Measurements from ENCODE around the gene GRM7.

The GRM7 gene

GRCh38 chr3:7620401-7620800 lies 759.5 kb downstream of the GRM7 start:
- Mint-ChIP-seq H3K4me3 (no peak overlapping the region), H3K9me3 (peaks cover 5% of the 10 kb centered on the region), H3K36me3 (ENCODE audit: low read depth) (no peaks in the 10 kb centered on the region), H3K27me3 (no peaks in the 10 kb centered on the region), H3K4me1 (ENCODE audit: low read depth) (no peaks in the 10 kb centered on the region), H3K27ac (no peak overlapping the region)

GRCh38 chr3:7621046-7621630 lies 760.2 kb downstream of the GRM7 start:
- Mint-ChIP-seq H3K27me3 (no peaks in the 10 kb centered on the region), H3K4me1 (ENCODE audit: low read depth) (no peaks in the 10 kb centered on the region), H3K36me3 (ENCODE audit: low read depth) (no peaks in the 10 kb centered on the region), H3K4me3 (no peak overlapping the region), H3K9me3 (peaks cover 5% of the 10 kb centered on the region), H3K27ac (no peak overlapping the region)

- no peaks in the 10 kb centered on the region for H3K4me1 Mint-ChIP-seq (ENCODE audit: low read depth)
- H3K4me3 Mint-ChIP-seq: no peak overlapping the region
- H3K27me3 Mint-ChIP-seq: no peaks in the 10 kb centered on the region
- H3K36me3 Mint-ChIP-seq (ENCODE audit: low read depth): no peaks in the 10 kb centered on the region
- H3K27ac Mint-ChIP-seq: no peak overlapping the region
- H3K9me3 Mint-ChIP-seq: peaks cover 5% of the 10 kb centered on the region
These were observed 760.7 kb downstream of the GRM7 start for GRCh38 chr3:7621651-7622050.

- Mint-ChIP-seq H3K4me1 (ENCODE audit: low read depth) (no peaks in the 10 kb centered on the region), H3K9me3 (peaks cover 5% of the 10 kb centered on the region), H3K36me3 (ENCODE audit: low read depth) (no peaks in the 10 kb centered on the region), H3K4me3 (no peak overlapping the region), H3K27ac (no peak overlapping the region), H3K27me3 (no peaks in the 10 kb centered on the region)
These were observed 764.1 kb downstream of the GRM7 start for GRCh38 chr3:7625021-7625420.

GRCh38 chr3:7630351-7630911 lies 769.5 kb downstream of the GRM7 start:
- no peaks in the 10 kb centered on the region for H3K4me1 Mint-ChIP-seq (ENCODE audit: low read depth)
- H3K27ac Mint-ChIP-seq: no peak overlapping the region
- no peaks in the 10 kb centered on the region for H3K27me3 Mint-ChIP-seq
- H3K4me3 Mint-ChIP-seq: no peak overlapping the region
- peaks cover 8% of the 10 kb centered on the region for H3K9me3 Mint-ChIP-seq
- no peaks in the 10 kb centered on the region for H3K36me3 Mint-ChIP-seq (ENCODE audit: low read depth)

GRCh38 chr3:7630925-7631324 lies 770.0 kb downstream of the GRM7 start:
- Mint-ChIP-seq H3K36me3 (ENCODE audit: low read depth) (no peaks in the 10 kb centered on the region), H3K27ac (no peak overlapping the region), H3K4me1 (ENCODE audit: low read depth) (no peaks in the 10 kb centered on the region), H3K4me3 (no peak overlapping the region), H3K9me3 (peaks cover 8% of the 10 kb centered on the region), H3K27me3 (no peaks in the 10 kb centered on the region)

GRCh38 chr3:7632305-7632704 lies 771.4 kb downstream of the GRM7 start:
- H3K36me3 Mint-ChIP-seq (ENCODE audit: low read depth): no peaks in the 10 kb centered on the region
- H3K27ac Mint-ChIP-seq: no peak overlapping the region
- no peak overlapping the region for H3K4me3 Mint-ChIP-seq
- H3K4me1 Mint-ChIP-seq (ENCODE audit: low read depth): no peaks in the 10 kb centered on the region
- no peaks in the 10 kb centered on the region for H3K27me3 Mint-ChIP-seq
- H3K9me3 Mint-ChIP-seq: peaks cover 8% of the 10 kb centered on the region

GRCh38 chr3:7637694-7638093 lies 776.8 kb downstream of the GRM7 start:
- Mint-ChIP-seq H3K36me3 (ENCODE audit: low read depth) (no peaks in the 10 kb centered on the region), H3K27me3 (no peaks in the 10 kb centered on the region), H3K9me3 (peaks cover 5% of the 10 kb centered on the region)

GRCh38 chr3:7638103-7638502 lies 777.2 kb downstream of the GRM7 start:
- H3K9me3 Mint-ChIP-seq: peaks cover 5% of the 10 kb centered on the region
- H3K27me3 Mint-ChIP-seq: no peaks in the 10 kb centered on the region
- H3K27ac Mint-ChIP-seq: no peak overlapping the region
- H3K4me3 Mint-ChIP-seq: no peak overlapping the region
- no peaks in the 10 kb centered on the region for H3K4me1 Mint-ChIP-seq (ENCODE audit: low read depth)
- no peaks in the 10 kb centered on the region for H3K36me3 Mint-ChIP-seq (ENCODE audit: low read depth)

More at GRCh38 chr3:7637694-7638093, 776.8 kb downstream of the GRM7 start:
- H3K4me3 Mint-ChIP-seq: no peak overlapping the region
- no peak overlapping the region for H3K27ac Mint-ChIP-seq
- H3K4me1 Mint-ChIP-seq (ENCODE audit: low read depth): no peaks in the 10 kb centered on the region

- no peak overlapping the region for H3K4me3 Mint-ChIP-seq
- no peaks in the 10 kb centered on the region for H3K27me3 Mint-ChIP-seq
- no peaks in the 10 kb centered on the region for H3K4me1 Mint-ChIP-seq (ENCODE audit: low read depth)
- H3K27ac Mint-ChIP-seq: no peak overlapping the region
- no peaks in the 10 kb centered on the region for H3K36me3 Mint-ChIP-seq (ENCODE audit: low read depth)
- H3K9me3 Mint-ChIP-seq: no peaks in the 10 kb centered on the region
These were observed 779.9 kb downstream of the GRM7 start for GRCh38 chr3:7640787-7641186.

GRCh38 chr3:7646851-7647250 lies 785.9 kb downstream of the GRM7 start:
- Mint-ChIP-seq H3K36me3 (ENCODE audit: low read depth) (no peaks in the 10 kb centered on the region), H3K9me3 (peaks cover 3% of the 10 kb centered on the region), H3K4me3 (no peak overlapping the region), H3K27ac (no peak overlapping the region), H3K4me1 (ENCODE audit: low read depth) (no peaks in the 10 kb centered on the region), H3K27me3 (no peaks in the 10 kb centered on the region)

- H3K36me3 Mint-ChIP-seq (ENCODE audit: low read depth): no peaks in the 10 kb centered on the region
- H3K27ac Mint-ChIP-seq: no peak overlapping the region
- peaks cover 3% of the 10 kb centered on the region for H3K9me3 Mint-ChIP-seq
- H3K4me1 Mint-ChIP-seq (ENCODE audit: low read depth): no peaks in the 10 kb centered on the region
- H3K4me3 Mint-ChIP-seq: no peak overlapping the region
- peaks cover 3% of the 10 kb centered on the region for H3K27me3 Mint-ChIP-seq
These were observed 789.6 kb downstream of the GRM7 start for GRCh38 chr3:7650466-7650865.

- no peaks in the 10 kb centered on the region for H3K36me3 Mint-ChIP-seq (ENCODE audit: low read depth)
- H3K4me3 Mint-ChIP-seq: no peak overlapping the region
- H3K27ac Mint-ChIP-seq: no peak overlapping the region
- H3K9me3 Mint-ChIP-seq: peaks cover 3% of the 10 kb centered on the region
- peaks cover 3% of the 10 kb centered on the region for H3K27me3 Mint-ChIP-seq
- no peaks in the 10 kb centered on the region for H3K4me1 Mint-ChIP-seq (ENCODE audit: low read depth)
These were observed 790.4 kb downstream of the GRM7 start for GRCh38 chr3:7651274-7651673.

GRCh38 chr3:7657214-7658112 lies 796.5 kb downstream of the GRM7 start:
- no peak overlapping the region for H3K27ac Mint-ChIP-seq
- no peaks in the 10 kb centered on the region for H3K4me1 Mint-ChIP-seq (ENCODE audit: low read depth)
- no peak overlapping the region for H3K4me3 Mint-ChIP-seq
- no peaks in the 10 kb centered on the region for H3K9me3 Mint-ChIP-seq
- no peaks in the 10 kb centered on the region for H3K36me3 Mint-ChIP-seq (ENCODE audit: low read depth)
- H3K27me3 Mint-ChIP-seq: peaks cover 3% of the 10 kb centered on the region

GRCh38 chr3:7658294-7658693 lies 797.4 kb downstream of the GRM7 start:
- Mint-ChIP-seq H3K27me3 (peaks cover 3% of the 10 kb centered on the region), H3K4me1 (ENCODE audit: low read depth) (no peaks in the 10 kb centered on the region), H3K9me3 (no peaks in the 10 kb centered on the region), H3K36me3 (ENCODE audit: low read depth) (no peaks in the 10 kb centered on the region), H3K27ac (no peak overlapping the region), H3K4me3 (no peak overlapping the region)
